ENCODE data around the gene DNAH17. TPM values are rescaled to one million over a fixed set of nuclear protein-coding genes. Genes with fewer than 3 reads are reported as not detected.
A peak's percentile ranks its signal among the peaks of the same experiment; 100 is the strongest.

The DNAH17 gene
- total RNA-seq, 1 donor from 2014 or later = 0.81 TPM

GRCh38 chr17:78581304-78581703 is 4.1 kb upstream of the DNAH17 start:
- intact Hi-C loops (cut with DNase I) = no loop called here
- DNase-seq (ENCODE audit: low spot score) = no peak

GRCh38 chr17:78580277-78580804 is 3.1 kb upstream of the DNAH17 start:
- no peak for DNase-seq (ENCODE audit: low spot score)
- intact Hi-C loops (cut with DNase I) = no loop called here

- DNase-seq (ENCODE audit: low spot score) = no peak
- intact Hi-C loops (cut with DNase I) = no loop called here
These were observed 645 bp downstream of the DNAH17 start for GRCh38 chr17:78576389-78577112.

- no peak for DNase-seq (ENCODE audit: low spot score)
- intact Hi-C loops (cut with DNase I) = no loop called here
These were observed 1.3 kb downstream of the DNAH17 start for GRCh38 chr17:78575899-78576298.

GRCh38 chr17:78575340-78575739 is 1.9 kb downstream of the DNAH17 start:
- no peak for DNase-seq (ENCODE audit: low spot score)
- intact Hi-C loops (cut with DNase I) = no loop called here

- intact Hi-C loops (cut with DNase I) = no loop called here
- DNase-seq (ENCODE audit: low spot score) = no peak
These were observed 3.2 kb downstream of the DNAH17 start for GRCh38 chr17:78573955-78574354.

GRCh38 chr17:78572239-78573205 is 4.7 kb downstream of the DNAH17 start:
- DNase-seq (ENCODE audit: low spot score) = no peak
- intact Hi-C loops (cut with DNase I) = no loop called here

- DNase-seq (ENCODE audit: low spot score) = no peak
- intact Hi-C loops (cut with DNase I) = no loop called here
These were observed 5.9 kb downstream of the DNAH17 start for GRCh38 chr17:78571329-78571728.

- no peak for DNase-seq (ENCODE audit: low spot score)
- intact Hi-C loops (cut with DNase I) = no loop called here
These were observed 8.6 kb downstream of the DNAH17 start for GRCh38 chr17:78568494-78569115.

GRCh38 chr17:78567991-78568390 is 9.2 kb downstream of the DNAH17 start:
- intact Hi-C loops (cut with DNase I) = no loop called here
- no peak for DNase-seq (ENCODE audit: low spot score)

- no peak for DNase-seq (ENCODE audit: low spot score)
- intact Hi-C loops (cut with DNase I) = no loop called here
These were observed 10.2 kb downstream of the DNAH17 start for GRCh38 chr17:78566947-78567346.

- DNase-seq (ENCODE audit: low spot score) = peak; percentile 80
- intact Hi-C loops (cut with DNase I) = no loop called here
These were observed 13.7 kb downstream of the DNAH17 start for GRCh38 chr17:78563189-78564145.

- no peak for DNase-seq (ENCODE audit: low spot score)
- intact Hi-C loops (cut with DNase I) = no loop called here
These were observed 14.5 kb downstream of the DNAH17 start for GRCh38 chr17:78562734-78563133.

GRCh38 chr17:78561166-78561565 is 16.0 kb downstream of the DNAH17 start:
- intact Hi-C loops (cut with DNase I) = no loop called here
- DNase-seq (ENCODE audit: low spot score) = no peak

GRCh38 chr17:78560731-78561130 is 16.5 kb downstream of the DNAH17 start:
- DNase-seq (ENCODE audit: low spot score) = no peak
- intact Hi-C loops (cut with DNase I) = no loop called here

- no peak for DNase-seq (ENCODE audit: low spot score)
- intact Hi-C loops (cut with DNase I) = no loop called here
These were observed 17.3 kb downstream of the DNAH17 start for GRCh38 chr17:78559749-78560368.

- no peak for DNase-seq (ENCODE audit: low spot score)
- intact Hi-C loops (cut with DNase I) = no loop called here
These were observed 18.2 kb downstream of the DNAH17 start for GRCh38 chr17:78558989-78559388.

GRCh38 chr17:78558181-78558850 is 18.9 kb downstream of the DNAH17 start:
- intact Hi-C loops (cut with DNase I) = no loop called here
- DNase-seq (ENCODE audit: low spot score) = no peak

All from cardiac septum (tissue), 1 donor.